Measurements from ENCODE around the gene AASS.

DNA sequence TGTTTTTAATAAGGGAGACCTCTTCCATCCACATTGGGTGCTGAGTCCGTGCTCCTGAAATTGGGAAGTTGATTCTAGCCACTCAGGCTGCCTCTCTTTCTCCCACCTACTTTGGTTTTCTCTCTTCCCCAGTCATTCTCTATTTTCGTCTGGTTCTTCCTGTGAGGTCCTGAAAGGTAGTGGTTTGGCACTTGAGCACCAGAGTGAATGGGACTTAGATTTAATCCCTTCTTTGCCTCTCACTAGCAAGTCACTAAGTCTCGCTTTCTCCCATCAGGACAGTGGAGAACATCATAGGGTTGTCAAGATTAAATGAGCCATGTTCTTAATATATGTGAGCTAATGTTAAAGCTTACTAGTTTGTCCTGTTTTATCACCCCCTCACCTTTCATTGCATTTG is 4.0 kb upstream of the AASS start:
- no peak for TF ChIP-seq POLR2AphosphoS5 (IDR thresholded peaks at IDR 0.05; ENCODE audit: low read depth, low read length)
- TF ChIP-seq POLR2A (IDR thresholded peaks at IDR 0.05; ENCODE audit: low read depth, low read length) = no peak
- TF ChIP-seq PAX5 (IDR thresholded peaks at IDR 0.05; ENCODE audit: insufficient read depth, low read length, severe bottlenecking) = no peak

Data from GM12891 (cell line).